A549 (cell line): Measurements from ENCODE around the gene UTP11. TPM values are rescaled to one million over a fixed set of nuclear protein-coding genes. Genes with fewer than 3 reads are reported as not detected.

Experiments used
- ATAC-seq, 2 experiments: fragments of 200-7000 bp in 1 of 2; fragments of >200 bp in 1 of 2; cut with Nextera tagmentation in 1 of 2; cut with Tn5 transposase in 1 of 2; 3 replicates each; pipeline versions ENCODE4 v1.8.0 to v1.9.1; 2018 to 2020; ENCODE audit warnings: mild to moderate bottlenecking in 1 of 2, moderate library complexity in 1 of 2
- CTCF ChIA-PET: fragments of 300-600 bp; sonication (Branson Sonifier 250); formaldehyde crosslinking; extraction: SDS; loops from one replicate; lab custom pipeline; 2021; ENCODE audit warnings: antibody characterized with exemption, inconsistent platforms; lab: Yijun Ruan, JAX
- POLR2A ChIA-PET: fragments of 350-600 bp; formaldehyde crosslinking; extraction: SDS; loops from one replicate; lab custom pipeline; 2021; ENCODE audit warnings: antibody characterized with exemption, inconsistent platforms; lab: Yijun Ruan, JAX
- DNase-seq, 2 experiments: peaks; one replicate each; pipeline versions ENCODE4 v3.0.0 to v3.0.0-alpha.2; 2011 to 2016; ENCODE audit warnings: low read depth in 1 of 2, low spot score in 1 of 2
- FAIRE-seq: peaks from 2 replicates; lab custom pipeline; 2011; peaks lifted over from hg19 to GRCh38; lab: Jason Lieb, UNC
- H3K27ac ChIP-seq, 2 experiments: fragments of >200 bp; sonication (Bioruptor Twin); formaldehyde crosslinking; 3 replicates each; pipeline ENCODE4 v1.5.1; 2016 to 2017
- H3K4me1 ChIP-seq: fragments of >200 bp; sonication (Bioruptor Twin); formaldehyde crosslinking; 3 replicates; pipeline ENCODE4 v1.6.1; 2016
- H3K4me2 ChIP-seq: fragments of >200 bp; sonication (Bioruptor Twin); formaldehyde crosslinking; 3 replicates; pipeline ENCODE4 v1.6.1; 2016
- H3K4me3 ChIP-seq: fragments of >200 bp; sonication (Bioruptor Twin); formaldehyde crosslinking; 3 replicates; pipeline ENCODE4 v1.5.1; 2016
- H3K9me3 ChIP-seq: fragments of >200 bp; sonication (Bioruptor Twin); formaldehyde crosslinking; 3 replicates; pipeline ENCODE4 v1.6.1; 2016
- BHLHE40 ChIP-seq: IDR thresholded peaks from 2 replicates; pipeline ENCODE4 v1.6.1; 2012; ENCODE audit warnings: low read depth, low read length, inconsistent platforms
- CHD2 ChIP-seq: fragments of 150-350 bp; IDR thresholded peaks from 2 replicates; pipeline ENCODE4 v1.6.1; 2014; ENCODE audit warnings: low read length; ENCODE audit not compliant: partially characterized antibody
- EHF ChIP-seq: fragments of 250-450 bp; sonication (Bioruptor Pico); IDR thresholded peaks from 2 replicates; pipeline ENCODE4 v1.5.0; 2020; ENCODE audit warnings: mild to moderate bottlenecking
- ELK1 ChIP-seq: fragments of 150-350 bp; IDR thresholded peaks from 2 replicates; pipeline ENCODE4 v1.6.1; 2014; ENCODE audit warnings: low read depth, mild to moderate bottlenecking, low read length
- ESRRA ChIP-seq: fragments of 150-350 bp; IDR thresholded peaks from 2 replicates; pipeline ENCODE4 v1.6.1; 2014; ENCODE audit warnings: mild to moderate bottlenecking, low read length, borderline replicate concordance
- FOSB ChIP-seq: fragments of 250-450 bp; sonication (Bioruptor Pico); IDR thresholded peaks from 2 replicates; pipeline ENCODE4 v1.5.0; 2020; ENCODE audit warnings: mild to moderate bottlenecking, moderate library complexity
- FOSL2 ChIP-seq, 2 experiments: fragments of 450-650 bp in 1 of 2; fragments of >200 bp in 1 of 2; sonication (Bioruptor Twin) in 1 of 2; formaldehyde crosslinking; IDR thresholded peaks; 2 replicates each; pipeline versions ENCODE4 v1.5.0 to v1.6.1; 2016 to 2020; ENCODE audit warnings: mild to moderate bottlenecking in 1 of 2, moderate library complexity in 1 of 2
- HEYL ChIP-seq: fragments of 250-450 bp; sonication (Bioruptor Pico); IDR thresholded peaks from 2 replicates; pipeline ENCODE4 v1.8.0; 2021; ENCODE audit warnings: mild to moderate bottlenecking, moderate library complexity
- HMGXB4 ChIP-seq: fragments of 250-450 bp; sonication (Bioruptor Pico); IDR thresholded peaks from 2 replicates; pipeline ENCODE4 v1.5.0; 2021; ENCODE audit warnings: mild to moderate bottlenecking, moderate library complexity, borderline replicate concordance
- HOXA7 ChIP-seq: fragments of 250-450 bp; sonication (Bioruptor Pico); IDR thresholded peaks from 2 replicates; pipeline ENCODE4 v1.5.0; 2020; ENCODE audit warnings: mild to moderate bottlenecking, moderate library complexity
- JUNB ChIP-seq: fragments of >200 bp; sonication (Bioruptor Twin); formaldehyde crosslinking; IDR thresholded peaks from 2 replicates; pipeline ENCODE4 v1.6.1; 2016
- KDM1A ChIP-seq: fragments of 200-600 bp; sonication (generic); IDR thresholded peaks from 2 replicates; pipeline ENCODE4 v1.6.1; 2016; ENCODE audit warnings: low read depth, mild to moderate bottlenecking
- KDM5A ChIP-seq: fragments of 200-600 bp; sonication (generic); IDR thresholded peaks from 2 replicates; pipeline ENCODE4 v1.6.1; 2016; ENCODE audit warnings: antibody characterized with exemption, mild to moderate bottlenecking
- MYC ChIP-seq: IDR thresholded peaks from 2 replicates; pipeline ENCODE4 v1.6.1; 2012; ENCODE audit warnings: mild to moderate bottlenecking, inconsistent platforms, low read length, improper control_type of control experiment, borderline replicate concordance
- PHF8 ChIP-seq: fragments of 200-600 bp; sonication (generic); IDR thresholded peaks from 2 replicates; pipeline ENCODE4 v1.6.1; 2016; ENCODE audit warnings: low read depth, mild to moderate bottlenecking, antibody characterized with exemption, moderate library complexity, borderline replicate concordance
- RCOR1 ChIP-seq: fragments of 150-350 bp; IDR thresholded peaks from 2 replicates; pipeline ENCODE4 v1.6.1; 2014; ENCODE audit warnings: antibody characterized with exemption, low read length, low read depth
- RFX5 ChIP-seq: fragments of 450-650 bp; IDR thresholded peaks from 2 replicates; pipeline ENCODE4 v1.7.1; 2014; ENCODE audit warnings: antibody characterized with exemption, mild to moderate bottlenecking, moderate library complexity
- RNF2 ChIP-seq: fragments of 200-600 bp; sonication (generic); IDR thresholded peaks from 2 replicates; pipeline ENCODE4 v1.6.1; 2016; ENCODE audit warnings: low read depth, mild to moderate bottlenecking, antibody characterized with exemption, moderate library complexity, borderline replicate concordance
- SMC3 ChIP-seq: fragments of >200 bp; sonication (Bioruptor Twin); formaldehyde crosslinking; IDR thresholded peaks from 3 replicates; pipeline ENCODE4 v1.6.1; 2018; ENCODE audit warnings: inconsistent platforms
- ZC3H11A ChIP-seq: fragments of 450-650 bp; IDR thresholded peaks from 2 replicates; pipeline ENCODE4 v1.6.1; 2014; ENCODE audit warnings: antibody characterized with exemption, mild to moderate bottlenecking
- ZFP36 ChIP-seq: fragments of 450-650 bp; IDR thresholded peaks from 2 replicates; pipeline ENCODE4 v1.6.1; 2014; ENCODE audit warnings: borderline replicate concordance; ENCODE audit not compliant: partially characterized antibody
- ZNF302 ChIP-seq: fragments of 250-450 bp; sonication (Bioruptor Pico); IDR thresholded peaks from 2 replicates; pipeline ENCODE4 v1.9.0; 2021; ENCODE audit warnings: inconsistent platforms, mild to moderate bottlenecking, moderate library complexity
- ZSCAN20 ChIP-seq: fragments of 250-450 bp; sonication (Bioruptor Pico); IDR thresholded peaks from 2 replicates; pipeline ENCODE4 v1.8.0; 2022; ENCODE audit warnings: mild to moderate bottlenecking, moderate library complexity
- WGBS: methylation state at CpG from one replicate; pipeline ENCODE4 v1.1.6; 2017; ENCODE audit errors: missing lambda C conversion rate; 5-methylcytosine and 5-hydroxymethylcytosine counted together
- polyA plus RNA-seq, 4 experiments: library from polyadenylated mRNA; depleted of rRNA in 3 of 4; stranded (reverse); fragments of >200 nt; fragmentation: RNase III in 1 of 4; extraction: RNeasy Plus Mini Kit Qiagen cat#74134 plus additional on column Dnase treatment in 1 of 4; gene quantifications; 2 replicates in 3 of 4; 3 replicates in 1 of 4; pipeline ENCODE4 v1.2.3, GENCODE V29; 2011 to 2017
- TF ChIP-seq, protein P1 (sequence below): IDR thresholded peaks from 2 replicates; pipeline ENCODE4 v1.6.1; 2012
- TF ChIP-seq, protein P2 (sequence below): fragments of 200-600 bp; sonication (generic); IDR thresholded peaks from 2 replicates; pipeline ENCODE4 v1.6.1; 2016; ENCODE audit warnings: antibody characterized with exemption, mild to moderate bottlenecking, moderate library complexity
- TF ChIP-seq, protein P3 (sequence below): fragments of >200 bp; sonication (Bioruptor Twin); formaldehyde crosslinking; IDR thresholded peaks from 2 replicates; pipeline ENCODE4 v1.6.1; 2016

Gene UTP11
- polyA plus RNA-seq, 2 of the 4 experiments (the other 2 are of a cell fraction): 37.6 to 44.8 TPM

DNA sequence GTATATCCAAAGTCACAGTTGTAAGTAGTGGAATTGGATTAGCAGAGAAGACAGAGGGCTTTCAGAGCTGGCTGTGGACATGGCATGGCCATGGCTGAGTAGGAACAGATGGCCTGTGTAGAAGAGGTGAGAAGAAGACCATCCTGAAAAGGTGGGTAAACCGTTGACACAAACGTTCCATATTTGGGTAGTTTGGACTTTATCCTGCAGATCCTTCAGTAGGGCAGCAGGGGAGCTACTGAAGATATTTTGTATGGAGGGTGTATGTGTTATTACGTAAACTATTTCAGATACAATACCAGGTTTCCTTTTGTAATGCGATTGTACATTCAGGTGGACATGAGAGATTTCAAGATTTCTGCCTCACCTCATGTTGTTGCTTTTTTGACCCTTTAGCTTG is 1.6 kb downstream of the UTP11 start (continued):
- TF ChIP-seq, protein P1, sequence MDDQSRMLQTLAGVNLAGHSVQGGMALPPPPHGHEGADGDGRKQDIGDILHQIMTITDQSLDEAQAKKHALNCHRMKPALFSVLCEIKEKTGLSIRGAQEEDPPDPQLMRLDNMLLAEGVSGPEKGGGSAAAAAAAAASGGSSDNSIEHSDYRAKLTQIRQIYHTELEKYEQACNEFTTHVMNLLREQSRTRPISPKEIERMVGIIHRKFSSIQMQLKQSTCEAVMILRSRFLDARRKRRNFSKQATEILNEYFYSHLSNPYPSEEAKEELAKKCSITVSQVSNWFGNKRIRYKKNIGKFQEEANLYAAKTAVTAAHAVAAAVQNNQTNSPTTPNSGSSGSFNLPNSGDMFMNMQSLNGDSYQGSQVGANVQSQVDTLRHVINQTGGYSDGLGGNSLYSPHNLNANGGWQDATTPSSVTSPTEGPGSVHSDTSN: no peak
- no peak for TF ChIP-seq ZNF302 (CRISPR knock-in tag)
- no peak for TF ChIP-seq ZSCAN20 (CRISPR knock-in tag)
- TF ChIP-seq HOXA7 (CRISPR knock-in tag): no peak
- no peak for TF ChIP-seq CHD2
- no peak for TF ChIP-seq ESRRA
- no peak for TF ChIP-seq HEYL (CRISPR knock-in tag)
- TF ChIP-seq FOSL2 (IDR thresholded peaks at IDR 0.05): no peak
- no peak for TF ChIP-seq FOSL2 (CRISPR knock-in tag; IDR thresholded peaks at IDR 0.05)
- no peak for TF ChIP-seq ZFP36
- TF ChIP-seq KDM5A: no peak
- no peak for TF ChIP-seq JUNB

DNA sequence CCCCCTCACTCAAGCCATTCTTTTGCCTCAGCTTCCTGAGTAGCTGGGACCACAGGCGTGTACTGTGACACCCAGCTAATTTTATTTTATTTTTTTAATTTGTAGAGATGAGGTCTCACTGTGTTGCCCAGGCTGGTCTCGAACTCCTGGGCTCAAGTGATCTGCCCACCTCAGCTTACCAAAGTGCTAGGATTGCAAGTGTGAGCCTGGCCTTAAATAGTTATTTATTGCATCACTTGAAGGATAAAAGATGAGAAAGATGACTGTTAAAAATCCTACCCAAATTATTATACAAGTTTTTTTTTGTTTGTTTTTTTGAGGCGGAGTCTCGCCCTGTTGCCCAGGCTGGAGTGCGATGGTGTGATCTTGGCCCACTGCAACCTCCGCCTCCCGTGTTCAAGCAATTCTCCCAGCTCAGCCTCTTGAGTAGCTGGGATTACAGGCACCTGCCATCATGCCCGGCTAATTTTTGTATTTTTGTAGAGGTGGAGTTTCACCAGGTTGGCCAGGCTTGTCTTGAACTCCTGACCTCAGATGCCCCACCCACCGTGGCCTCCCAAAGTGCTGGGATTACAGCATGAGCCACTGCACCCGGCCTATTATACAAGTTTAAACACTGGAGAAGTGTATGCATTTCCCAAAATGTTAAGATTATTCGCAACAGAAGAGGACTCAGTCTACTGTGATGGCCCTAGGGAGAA is 2.3 kb downstream of the UTP11 start:
- FAIRE-seq (no peak), ATAC-seq (no peak), DNase-seq (no peak)
- H3K4me1 ChIP-seq: peaks cover 30% of the 10 kb centered on the region
- WGBS: 72% methylated on average over 11 of the region's 11 CpGs
- ChIA-PET CTCF (interaction anchor here (1.1 to 2.5 kb wide), 3 partner anchors 12 to 820 kb away, joined by 4 to 13 read pairs (median 11); partner anchors contain the start of gene SF3A3), POLR2A (no interaction called here)
- no peaks in the 10 kb centered on the region for H3K9me3 ChIP-seq
- peak overlapping the region; percentile 99; the same call in 2 of the 3 replicates for H3K4me2 ChIP-seq
- H3K27ac ChIP-seq: peak overlapping the region in 1 of 2 experiments; percentile 74; a peak in 1 of 6 replicates
- no peak overlapping the region for H3K4me3 ChIP-seq
- TF ChIP-seq ZNF302 (CRISPR knock-in tag) (no peak), PHF8 (no peak), HMGXB4 (CRISPR knock-in tag) (no peak), RCOR1 (no peak), EHF (CRISPR knock-in tag) (no peak), MYC (no peak), SMC3 (no peak), ZC3H11A (no peak), CHD2 (no peak), ELK1 (no peak), RNF2 (no peak), FOSB (CRISPR knock-in tag) (no peak), ZSCAN20 (CRISPR knock-in tag) (no peak), BHLHE40 (no peak), KDM1A (no peak), RFX5 (no peak)
- TF ChIP-seq, protein P2, sequence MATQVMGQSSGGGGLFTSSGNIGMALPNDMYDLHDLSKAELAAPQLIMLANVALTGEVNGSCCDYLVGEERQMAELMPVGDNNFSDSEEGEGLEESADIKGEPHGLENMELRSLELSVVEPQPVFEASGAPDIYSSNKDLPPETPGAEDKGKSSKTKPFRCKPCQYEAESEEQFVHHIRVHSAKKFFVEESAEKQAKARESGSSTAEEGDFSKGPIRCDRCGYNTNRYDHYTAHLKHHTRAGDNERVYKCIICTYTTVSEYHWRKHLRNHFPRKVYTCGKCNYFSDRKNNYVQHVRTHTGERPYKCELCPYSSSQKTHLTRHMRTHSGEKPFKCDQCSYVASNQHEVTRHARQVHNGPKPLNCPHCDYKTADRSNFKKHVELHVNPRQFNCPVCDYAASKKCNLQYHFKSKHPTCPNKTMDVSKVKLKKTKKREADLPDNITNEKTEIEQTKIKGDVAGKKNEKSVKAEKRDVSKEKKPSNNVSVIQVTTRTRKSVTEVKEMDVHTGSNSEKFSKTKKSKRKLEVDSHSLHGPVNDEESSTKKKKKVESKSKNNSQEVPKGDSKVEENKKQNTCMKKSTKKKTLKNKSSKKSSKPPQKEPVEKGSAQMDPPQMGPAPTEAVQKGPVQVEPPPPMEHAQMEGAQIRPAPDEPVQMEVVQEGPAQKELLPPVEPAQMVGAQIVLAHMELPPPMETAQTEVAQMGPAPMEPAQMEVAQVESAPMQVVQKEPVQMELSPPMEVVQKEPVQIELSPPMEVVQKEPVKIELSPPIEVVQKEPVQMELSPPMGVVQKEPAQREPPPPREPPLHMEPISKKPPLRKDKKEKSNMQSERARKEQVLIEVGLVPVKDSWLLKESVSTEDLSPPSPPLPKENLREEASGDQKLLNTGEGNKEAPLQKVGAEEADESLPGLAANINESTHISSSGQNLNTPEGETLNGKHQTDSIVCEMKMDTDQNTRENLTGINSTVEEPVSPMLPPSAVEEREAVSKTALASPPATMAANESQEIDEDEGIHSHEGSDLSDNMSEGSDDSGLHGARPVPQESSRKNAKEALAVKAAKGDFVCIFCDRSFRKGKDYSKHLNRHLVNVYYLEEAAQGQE: no peak
- TF ChIP-seq, protein P3, sequence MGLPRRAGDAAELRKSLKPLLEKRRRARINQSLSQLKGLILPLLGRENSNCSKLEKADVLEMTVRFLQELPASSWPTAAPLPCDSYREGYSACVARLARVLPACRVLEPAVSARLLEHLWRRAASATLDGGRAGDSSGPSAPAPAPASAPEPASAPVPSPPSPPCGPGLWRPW: no peak
